GM19372 (cell line): ENCODE data around the gene PHF12.
"Not testable (repeated sequence)": the region's sequence is repeated elsewhere in the genome, so short reads cannot be mapped to it uniquely, and the experiment has no call there.

Experiments used
- ATAC-seq: cut with Tn5 transposase; IDR thresholded peaks from one replicate; pipeline ENCODE4 v1.9.1; 2021; ENCODE audit warnings: mild to moderate bottlenecking, low read depth, moderate library complexity; ENCODE audit not compliant: unreplicated experiment

The PHF12 gene

DNA sequence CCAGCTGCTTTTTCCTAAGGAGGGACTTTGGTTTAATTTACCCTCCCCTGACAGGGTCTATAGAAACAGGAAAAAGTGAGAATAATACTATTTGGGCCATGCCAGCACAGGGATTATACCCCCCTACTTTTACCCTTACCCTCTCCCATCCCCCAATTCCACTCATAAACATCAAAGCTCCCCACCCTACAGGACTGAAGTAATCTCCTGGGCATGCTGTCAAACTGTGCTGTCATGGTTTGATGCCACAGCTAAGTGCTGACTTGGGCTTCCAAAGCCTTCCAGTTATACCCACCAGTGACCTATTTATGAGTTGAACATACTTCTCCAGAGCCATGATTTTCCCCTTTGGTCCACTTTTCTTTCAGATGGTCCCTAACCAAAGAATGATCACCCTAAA lies 12.8 kb downstream of the PHF12 start:
- no peak for ATAC-seq

DNA sequence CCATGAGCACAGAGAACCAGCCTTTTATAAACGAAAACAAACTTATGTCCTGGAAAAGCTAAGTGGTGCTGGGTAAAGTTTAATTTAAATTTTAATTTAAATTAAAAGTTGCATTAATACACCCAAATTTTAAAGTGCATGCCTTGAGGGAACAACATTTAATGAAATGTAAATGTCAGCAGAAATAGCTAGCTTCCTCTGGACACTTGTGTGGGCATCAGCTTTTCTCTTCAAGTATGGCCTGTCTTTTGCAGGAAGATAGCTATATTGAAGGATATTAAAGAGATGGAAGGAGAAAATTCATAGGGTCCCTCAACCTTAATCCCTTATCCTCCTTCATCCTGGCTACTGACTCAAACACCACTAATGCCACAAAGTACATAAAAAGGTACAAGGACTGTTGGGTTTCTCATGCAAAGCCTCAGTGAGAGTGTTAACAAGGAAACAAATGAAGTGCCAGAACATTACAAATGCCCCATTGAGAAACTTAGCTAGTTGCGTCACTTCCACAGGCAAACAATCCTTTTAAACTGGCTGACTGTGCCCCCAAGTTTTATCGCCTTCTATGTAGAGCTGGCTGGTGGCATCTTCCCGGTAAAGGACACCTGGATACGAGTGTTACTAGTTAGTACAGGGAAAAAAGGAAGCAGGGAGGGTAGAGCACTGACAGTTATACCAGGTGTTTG lies 14.1 kb downstream of the PHF12 start:
- no peak for ATAC-seq

GRCh38 chr17:28935744-28936460 lies 15.4 kb downstream of the PHF12 start:
- ATAC-seq = no peak

- ATAC-seq = not testable (repeated sequence)
Observed at GRCh38 chr17:28934508-28934907, 16.8 kb downstream of the PHF12 start.

DNA sequence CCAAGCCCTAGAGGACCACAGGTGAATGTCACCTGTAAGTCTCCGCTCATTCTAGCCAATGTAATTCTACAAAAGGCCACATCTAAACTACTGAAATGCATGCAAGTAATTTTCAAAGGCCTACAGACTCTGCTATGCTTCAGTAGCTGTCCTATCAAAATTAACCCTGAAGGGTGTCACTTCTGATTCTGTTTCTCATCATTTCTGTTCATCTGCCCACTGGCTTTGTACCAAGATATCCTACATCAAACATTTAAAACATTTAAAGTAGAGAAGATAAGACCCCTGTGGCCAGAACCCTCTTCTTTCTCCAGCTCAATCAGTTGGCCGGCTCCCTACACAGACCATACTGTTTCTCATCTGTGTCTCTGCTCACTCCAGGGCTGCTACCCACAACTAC lies 21.5 kb downstream of the PHF12 start:
- no peak for ATAC-seq

DNA sequence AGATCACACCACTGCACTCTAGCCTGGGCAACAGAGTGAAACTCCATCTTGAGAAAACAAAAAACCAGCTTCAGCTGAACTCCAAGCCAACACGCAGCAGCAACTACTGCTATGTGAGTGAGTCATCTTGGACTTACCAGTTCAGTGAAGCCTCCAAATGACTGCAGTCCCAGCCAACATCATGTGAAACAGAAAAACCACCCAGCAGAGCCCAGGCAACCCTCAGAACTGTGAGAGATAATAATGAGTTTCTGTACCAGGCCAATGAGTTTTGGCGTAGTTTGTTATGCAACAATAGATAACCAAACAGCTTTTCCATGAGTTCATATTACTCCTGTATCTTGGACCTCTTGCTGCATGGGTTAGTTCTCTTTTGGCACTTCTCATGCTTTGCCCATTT lies 23.3 kb downstream of the PHF12 start:
- ATAC-seq = no peak

- no peak for ATAC-seq
Observed at GRCh38 chr17:28926786-28927185, 24.5 kb downstream of the PHF12 start.

DNA sequence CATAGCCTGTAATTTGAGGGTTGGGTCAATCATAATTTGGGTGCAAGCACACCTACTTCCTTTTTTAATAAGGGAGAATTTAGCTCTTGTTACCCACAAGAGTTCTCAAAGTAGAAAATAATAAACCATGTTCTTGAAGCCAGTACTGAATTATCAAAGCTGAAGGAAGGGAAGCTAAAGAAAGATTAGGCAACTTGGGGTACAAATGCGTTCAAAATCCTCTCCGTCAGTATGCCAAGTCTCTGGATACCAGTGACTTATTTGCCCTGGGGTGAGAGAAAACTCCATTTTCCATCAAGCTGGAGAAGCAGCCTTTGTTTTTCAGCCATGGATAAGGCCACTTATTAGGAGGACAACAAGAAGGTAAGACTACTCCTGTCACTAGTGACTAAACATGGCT lies 25.0 kb downstream of the PHF12 start:
- ATAC-seq = no peak

- ATAC-seq = no peak
Observed at GRCh38 chr17:28925912-28926365, 25.4 kb downstream of the PHF12 start.

- ATAC-seq = no peak
Observed at GRCh38 chr17:28920201-28920600, 31.1 kb downstream of the PHF12 start.

DNA sequence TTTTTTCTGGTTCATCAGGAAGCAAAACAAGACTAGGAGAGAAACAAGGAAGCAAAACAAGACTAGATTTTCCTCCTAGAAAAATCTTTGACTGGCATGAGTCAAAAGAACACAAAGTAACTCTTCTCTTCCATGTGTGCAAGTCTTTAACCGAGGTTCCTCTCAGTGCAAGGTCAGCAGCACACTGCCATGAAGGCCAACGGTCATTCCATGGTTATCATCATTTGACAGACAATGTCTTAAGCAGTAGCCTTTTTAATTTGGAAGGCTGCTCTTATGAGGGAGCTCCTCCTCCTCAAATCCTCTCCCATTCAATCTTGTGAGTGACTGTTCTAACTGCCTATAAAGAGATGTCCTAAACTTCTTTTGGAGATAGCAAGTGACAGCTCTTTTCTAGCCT lies 33.0 kb downstream of the PHF12 start:
- ATAC-seq = no peak

DNA sequence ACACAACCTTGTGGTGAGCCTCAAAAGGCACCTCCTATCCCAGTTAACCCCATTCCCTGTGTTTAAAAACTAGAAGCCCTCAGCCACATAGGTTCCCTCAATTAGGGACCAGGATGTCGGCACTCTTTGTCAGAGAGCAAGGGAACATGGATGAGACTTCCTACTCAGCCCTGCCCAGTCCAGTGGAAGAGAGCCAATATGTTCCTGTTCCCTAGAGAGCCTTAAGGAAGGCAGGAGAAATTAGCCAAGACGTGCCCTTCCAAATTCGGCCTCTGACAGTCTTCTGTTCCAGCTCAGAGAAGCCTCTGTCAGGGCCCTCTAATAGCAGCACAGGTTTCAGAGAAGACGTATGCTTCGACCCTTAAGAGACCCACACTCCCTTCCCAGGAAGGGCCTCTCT lies 33.9 kb downstream of the PHF12 start:
- ATAC-seq = no peak

DNA sequence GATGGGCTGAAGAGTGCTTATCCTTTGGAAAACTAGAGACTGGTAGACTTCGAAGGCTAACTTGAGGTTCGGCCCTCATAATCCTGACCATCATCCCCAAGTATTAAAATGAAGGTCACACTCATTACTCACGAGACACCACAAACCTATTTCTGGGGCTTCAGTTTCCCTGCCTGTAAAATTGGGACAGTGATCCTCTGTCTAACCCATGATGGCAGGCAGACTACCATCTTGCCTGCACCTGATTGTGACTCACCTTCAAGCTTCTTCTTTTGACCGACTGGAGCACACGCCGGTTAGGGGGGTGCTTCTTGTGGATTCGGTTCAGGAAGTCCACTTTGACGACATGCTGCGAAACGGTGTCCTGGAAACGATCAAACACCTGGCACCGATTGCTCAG lies 34.3 kb downstream of the PHF12 start:
- ATAC-seq = no peak

- ATAC-seq = no peak
Observed at GRCh38 chr17:28916302-28916934, 34.9 kb downstream of the PHF12 start.

DNA sequence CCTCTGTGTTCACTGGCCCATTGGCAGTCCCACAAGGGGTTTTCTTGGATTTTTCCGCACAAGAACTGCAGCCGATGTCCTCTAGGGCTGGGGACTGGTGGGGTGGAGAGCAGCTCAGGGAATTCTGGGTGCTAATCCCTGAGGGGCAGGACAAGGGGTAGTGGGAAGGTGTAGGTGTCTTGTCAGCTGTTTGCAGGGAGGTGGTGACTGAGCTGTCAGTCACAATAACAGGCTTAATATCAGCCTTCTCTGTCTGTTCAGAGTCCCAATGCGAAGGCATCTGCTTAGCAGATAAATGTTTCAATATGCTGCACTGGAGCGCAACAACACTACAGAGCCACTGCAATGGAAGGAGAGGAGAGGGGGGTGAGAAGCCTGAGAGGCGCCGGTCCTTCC lies 38.4 kb downstream of the PHF12 start:
- ATAC-seq = no peak

GRCh38 chr17:28912281-28912937 lies 38.9 kb downstream of the PHF12 start:
- ATAC-seq = no peak

DNA sequence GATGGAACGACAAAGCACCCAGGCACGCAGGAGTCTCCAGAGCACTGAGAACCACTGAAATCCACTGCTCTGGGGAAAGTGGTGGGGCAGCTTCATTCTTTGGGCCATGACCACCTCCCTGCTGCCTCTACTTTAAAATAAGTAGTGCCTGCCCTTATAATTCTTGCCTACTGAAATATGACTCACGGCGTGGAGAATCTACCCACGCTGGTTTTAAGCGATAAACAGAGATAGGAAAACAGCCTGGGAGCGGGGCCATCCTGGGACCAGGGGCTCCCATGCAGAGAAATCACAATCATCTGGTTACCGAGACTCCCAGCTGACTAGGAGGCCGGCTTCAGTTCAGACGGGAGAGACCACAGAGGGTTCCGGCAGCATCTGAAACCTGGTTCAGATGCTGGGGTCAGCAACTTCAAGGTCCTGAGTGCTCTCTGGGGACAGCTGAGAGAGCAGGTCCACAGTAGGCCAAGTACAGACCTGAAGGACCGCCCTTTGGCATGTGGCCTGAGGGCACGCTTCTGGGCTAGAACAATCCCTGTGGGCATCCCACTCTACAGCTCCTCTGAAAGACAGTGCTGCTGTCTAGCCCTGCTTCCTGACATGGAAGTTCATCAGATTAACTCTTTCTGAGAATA lies 39.8 kb downstream of the PHF12 start:
- ATAC-seq = no peak

- ATAC-seq = no peak
Observed at GRCh38 chr17:28910534-28910933, 40.8 kb downstream of the PHF12 start.

DNA sequence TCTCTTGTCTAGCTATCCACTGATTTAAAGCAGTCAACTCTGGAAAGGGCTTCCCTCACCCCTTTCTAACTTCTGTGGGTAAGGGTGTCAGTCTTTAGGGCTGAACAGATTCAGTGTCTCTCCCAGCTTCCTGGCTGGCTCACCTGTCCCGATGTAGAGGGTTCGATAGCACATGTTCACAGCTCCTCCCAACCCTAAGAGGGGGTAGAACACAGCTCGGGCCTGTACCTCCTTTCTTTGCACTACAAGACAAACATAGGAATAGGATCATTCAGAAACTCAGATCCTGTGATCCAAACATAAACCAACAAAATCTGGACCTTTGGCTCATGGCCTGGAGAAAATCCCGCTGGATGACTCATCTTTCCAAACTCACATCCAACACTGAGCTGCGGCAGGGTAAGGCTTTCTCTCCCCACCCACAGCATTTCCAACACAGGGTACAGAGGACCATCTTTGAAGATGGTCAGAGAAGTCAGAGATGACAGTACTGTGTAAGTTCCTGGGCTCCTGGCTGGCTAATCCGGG lies 42.6 kb downstream of the PHF12 start:
- ATAC-seq = no peak

DNA sequence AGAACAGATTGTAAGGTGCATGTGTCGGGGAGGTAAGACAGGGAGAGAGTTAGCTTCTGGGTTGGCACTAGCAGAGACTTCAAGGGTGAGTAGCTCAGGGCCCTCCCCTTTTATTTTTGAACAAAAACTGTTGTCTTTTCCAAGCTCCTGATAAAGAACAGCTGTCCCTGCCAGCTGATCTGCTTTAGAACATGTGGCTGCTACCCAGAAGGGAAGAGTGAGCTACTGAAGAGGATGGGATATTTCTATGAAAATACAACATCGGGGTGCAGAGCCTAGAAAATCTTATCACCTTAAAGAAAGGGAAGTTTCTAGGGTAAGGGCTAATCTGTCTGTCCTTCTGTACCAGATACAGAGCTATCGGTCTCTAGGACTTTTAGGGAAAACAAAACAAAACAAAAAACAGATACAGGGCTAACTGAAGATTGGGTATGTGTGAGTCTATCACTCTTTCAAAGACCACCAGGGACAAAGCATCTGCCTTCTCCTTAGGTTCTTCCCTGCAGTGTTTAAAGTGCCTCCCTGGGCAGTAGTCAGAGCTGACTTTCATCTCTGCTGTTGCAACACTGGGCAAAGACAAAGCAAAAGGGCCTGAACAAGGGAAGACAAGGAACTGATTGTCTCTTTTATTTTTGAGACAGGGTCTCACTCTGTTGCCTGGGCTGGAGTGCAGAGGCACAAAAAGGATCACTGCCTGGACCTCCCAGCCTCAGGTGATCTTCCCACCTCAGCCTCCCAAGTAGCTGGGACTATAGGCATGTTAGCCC lies 43.4 kb downstream of the PHF12 start:
- ATAC-seq = no peak
